Uterus (tissue), 2 donors: Measurements from ENCODE around the gene TCF19.

ENCODE experiments used
- POLR2A ChIP-seq, 2 donors: fragments of 450-650 bp; IDR thresholded peaks; one replicate each; pipeline ENCODE4 v1.6.1; 2016; ENCODE audit warnings: antibody characterized with exemption in 2 of 2, mild to moderate bottlenecking in 1 of 2, moderate library complexity in 1 of 2
- TF ChIP-seq, protein P1 (sequence below), 4 experiments: fragments of 200-600 bp in 2 of 4; fragments of 450-650 bp in 2 of 4; sonication (generic) in 2 of 4; IDR thresholded peaks; one replicate each; pipeline ENCODE4 v1.5.1; 2016 to 2019; ENCODE audit warnings: antibody characterized with exemption in 4 of 4, mild to moderate bottlenecking in 2 of 4, moderate library complexity in 1 of 4

DNA sequence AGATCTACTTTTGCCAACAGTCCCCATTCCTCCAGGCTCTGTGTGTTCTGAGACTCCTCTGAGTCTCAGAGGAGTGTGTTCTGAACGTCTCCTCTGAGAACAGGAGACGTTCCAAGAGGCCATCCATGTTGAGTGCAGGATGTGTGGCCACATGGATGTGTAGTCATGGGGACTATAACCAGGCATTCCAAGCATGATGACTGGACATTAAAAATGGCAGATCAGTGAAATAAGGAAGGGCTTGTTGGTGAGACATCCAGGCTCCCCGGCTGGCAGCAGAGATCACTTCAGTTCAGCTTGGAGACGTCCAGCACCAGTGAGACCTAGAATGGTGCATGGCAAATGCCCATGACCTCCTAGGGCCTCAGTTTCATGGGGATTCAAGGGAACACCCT lies 46.4 kb downstream of the TCF19 start:
- TF ChIP-seq, protein P1, sequence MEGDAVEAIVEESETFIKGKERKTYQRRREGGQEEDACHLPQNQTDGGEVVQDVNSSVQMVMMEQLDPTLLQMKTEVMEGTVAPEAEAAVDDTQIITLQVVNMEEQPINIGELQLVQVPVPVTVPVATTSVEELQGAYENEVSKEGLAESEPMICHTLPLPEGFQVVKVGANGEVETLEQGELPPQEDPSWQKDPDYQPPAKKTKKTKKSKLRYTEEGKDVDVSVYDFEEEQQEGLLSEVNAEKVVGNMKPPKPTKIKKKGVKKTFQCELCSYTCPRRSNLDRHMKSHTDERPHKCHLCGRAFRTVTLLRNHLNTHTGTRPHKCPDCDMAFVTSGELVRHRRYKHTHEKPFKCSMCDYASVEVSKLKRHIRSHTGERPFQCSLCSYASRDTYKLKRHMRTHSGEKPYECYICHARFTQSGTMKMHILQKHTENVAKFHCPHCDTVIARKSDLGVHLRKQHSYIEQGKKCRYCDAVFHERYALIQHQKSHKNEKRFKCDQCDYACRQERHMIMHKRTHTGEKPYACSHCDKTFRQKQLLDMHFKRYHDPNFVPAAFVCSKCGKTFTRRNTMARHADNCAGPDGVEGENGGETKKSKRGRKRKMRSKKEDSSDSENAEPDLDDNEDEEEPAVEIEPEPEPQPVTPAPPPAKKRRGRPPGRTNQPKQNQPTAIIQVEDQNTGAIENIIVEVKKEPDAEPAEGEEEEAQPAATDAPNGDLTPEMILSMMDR (IDR thresholded peaks at IDR 0.05) = no peak
- TF ChIP-seq POLR2A (IDR thresholded peaks at IDR 0.05) = no peak
